Caco-2 (cell line): ENCODE results near the gene ALKAL2. TPM values are rescaled to one million over a fixed set of nuclear protein-coding genes. Genes with fewer than 3 reads are reported as not detected.
A peak's percentile ranks its signal among the peaks of the same experiment; 100 is the strongest.

ENCODE experiments used
- BruUV-seq: library from RNA; stranded (reverse); fragments of 400-500 nt; replicated peaks from 2 replicates; lab custom pipeline; 2021; lab: Mats Ljungman, UMichigan
- CTCF ChIA-PET: fragments of 300-600 bp; sonication (Branson Sonifier 250); formaldehyde crosslinking; loops from one replicate; lab custom pipeline; 2022; ENCODE audit warnings: antibody characterized with exemption; lab: Charles Lee
- POLR2A ChIA-PET: fragments of 300-600 bp; sonication (Branson Sonifier 250); formaldehyde crosslinking; loops from one replicate; lab custom pipeline; 2022; ENCODE audit warnings: antibody characterized with exemption; lab: Charles Lee
- DNase-seq, 2 experiments: peaks; one replicate each; pipeline versions ENCODE4 v3.0.0 to v3.0.0-alpha.2; 2020 to 2022
- H3K27me3 ChIP-seq: replicated peaks from 2 replicates; pipeline ENCODE4 v1.6.0; 2011; ENCODE audit warnings: low read length; ENCODE audit not compliant: control insufficient read depth, insufficient read depth
- H3K36me3 ChIP-seq: 2 replicates; pipeline ENCODE4 v1.5.1; 2011; ENCODE audit warnings: low read length; ENCODE audit not compliant: control insufficient read depth, insufficient read depth
- H3K4me1 ChIP-seq: fragments of 250-450 bp; sonication (Bioruptor Pico); 2 replicates; pipeline ENCODE4 v1.5.1; 2020; ENCODE audit warnings: mild to moderate bottlenecking
- H3K4me3 ChIP-seq: 2 replicates; pipeline ENCODE4 v1.5.1; 2011; ENCODE audit warnings: low read depth, mild to moderate bottlenecking, control low read depth, low read length
- H3K9me3 ChIP-seq: fragments of 250-450 bp; sonication (Bioruptor Pico); 2 replicates; pipeline ENCODE4 v1.5.1; 2020; ENCODE audit warnings: mild to moderate bottlenecking, moderate library complexity
- H3K27ac Mint-ChIP-seq: one replicate; pipeline ENCODE4 v1.8.0; 2022; ENCODE audit warnings: mixed read lengths; ENCODE audit not compliant: unreplicated experiment
- H3K27me3 Mint-ChIP-seq: one replicate; pipeline ENCODE4 v1.8.0; 2022; ENCODE audit warnings: mixed read lengths; ENCODE audit not compliant: insufficient read depth, unreplicated experiment
- H3K36me3 Mint-ChIP-seq: one replicate; pipeline ENCODE4 v1.8.0; 2022; ENCODE audit warnings: mild to moderate bottlenecking, mixed read lengths; ENCODE audit not compliant: insufficient read depth, unreplicated experiment
- H3K4me1 Mint-ChIP-seq: one replicate; pipeline ENCODE4 v1.8.0; 2022; ENCODE audit warnings: low read depth, mixed read lengths; ENCODE audit not compliant: unreplicated experiment
- H3K4me3 Mint-ChIP-seq: one replicate; pipeline ENCODE4 v1.8.0; 2022; ENCODE audit warnings: mild to moderate bottlenecking, moderate library complexity, mixed read lengths; ENCODE audit not compliant: unreplicated experiment
- H3K9me3 Mint-ChIP-seq: one replicate; pipeline ENCODE4 v1.8.0; 2022; ENCODE audit warnings: mixed read lengths; ENCODE audit not compliant: unreplicated experiment
- CTCF ChIP-seq, 2 experiments: fragments of 200-600 bp in 1 of 2; IDR thresholded peaks; 1 replicate in 1 of 2; 2 replicates in 1 of 2; pipeline versions ENCODE4 v1.5.1 to v1.8.0; 2011 to 2022; ENCODE audit warnings: antibody characterized with exemption in 1 of 2, control low read depth in 1 of 2, inconsistent platforms in 1 of 2, low read depth in 1 of 2, low read length in 1 of 2, mild to moderate bottlenecking in 1 of 2, moderate library complexity in 1 of 2; ENCODE audit not compliant: insufficient read depth in 1 of 2, severe bottlenecking in 1 of 2, unreplicated experiment in 1 of 2
- intact Hi-C: fragments of 100-400 bp; cut with micrococcal nuclease; formaldehyde crosslinking; loops from one replicate; pipeline ENCODE4 v1.10.0; 2022; ENCODE audit not compliant: unreplicated experiment
- total RNA-seq: library from RNA; stranded (reverse); gene quantifications from 2 replicates; pipeline ENCODE4 v1.2.3, GENCODE V29; 2022

The ALKAL2 gene
- total RNA-seq, 1 experiment from 2014 or later = not detected

GRCh38 chr2:246489-247144, 41.3 kb downstream of the ALKAL2 start:
- peak in 1 of 2 experiments; percentile 70 for DNase-seq
- Mint-ChIP-seq H3K4me1 (no peaks in the 10 kb centered on the region), H3K27me3 (no peaks in the 10 kb centered on the region), H3K36me3 (peaks cover 32% of the 10 kb centered on the region), H3K27ac (no peak overlapping the region), H3K9me3 (no peaks in the 10 kb centered on the region), H3K4me3 (no peak overlapping the region)
- Histone ChIP-seq H3K27me3 (no peaks in the 10 kb centered on the region), H3K36me3 (peaks cover 6% of the 10 kb centered on the region), H3K4me3 (no peak overlapping the region), H3K4me1 (no peaks in the 10 kb centered on the region), H3K9me3 (no peaks in the 10 kb centered on the region)
- intact Hi-C loops = loop anchor here (1.0 kb wide), 3 partner anchors 17 to 391 kb away; no protein-coding TSS in a partner anchor
- CTCF ChIA-PET = interaction anchor here (0.6 to 1.2 kb wide), 10 partner anchors 11 to 1502 kb away, joined by 3 to 10 read pairs (median 3); no protein-coding TSS in a partner anchor
- POLR2A ChIA-PET = no interaction called here
- no TSS peak for BruUV-seq
- TF ChIP-seq CTCF (IDR thresholded peaks at IDR 0.05; ENCODE audit: insufficient read depth in 1 of 2, low read depth in 1 of 2, low read length in 1 of 2, severe bottlenecking in 1 of 2, unreplicated experiment in 1 of 2) = peak; percentile 61 to 69

DNA sequence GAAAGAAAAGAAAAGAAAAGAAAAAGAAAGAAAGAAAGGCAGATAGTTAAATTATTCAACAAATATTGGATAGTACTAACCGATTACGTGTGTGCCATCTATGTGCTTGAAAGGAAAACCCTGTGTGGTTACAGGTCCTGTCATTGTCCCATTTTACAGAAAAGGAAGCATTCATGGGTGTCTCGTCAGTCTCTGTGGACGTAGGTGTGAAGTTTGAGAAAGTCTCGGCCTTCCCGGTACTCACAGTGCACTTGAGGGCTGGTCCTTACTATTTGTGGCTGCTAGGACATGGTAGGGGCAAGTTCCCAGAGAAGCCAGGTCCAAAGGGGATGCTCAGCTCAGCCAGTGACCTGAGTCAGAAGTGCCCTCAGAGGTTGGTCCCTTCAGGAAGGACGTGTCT, 43.3 kb downstream of the ALKAL2 start:
- H3K36me3 Mint-ChIP-seq = peaks cover 26% of the 10 kb centered on the region
- POLR2A ChIA-PET = no interaction called here
- H3K27me3 Mint-ChIP-seq = no peaks in the 10 kb centered on the region
- no TSS peak for BruUV-seq
- H3K4me1 Mint-ChIP-seq = no peaks in the 10 kb centered on the region
- CTCF ChIA-PET = no interaction called here
- no peak overlapping the region for H3K27ac Mint-ChIP-seq
- no peak overlapping the region for H3K4me3 Mint-ChIP-seq
- intact Hi-C loops = no loop called here
- H3K9me3 Mint-ChIP-seq = no peaks in the 10 kb centered on the region
- Histone ChIP-seq H3K36me3 (peaks cover 4% of the 10 kb centered on the region), H3K9me3 (no peaks in the 10 kb centered on the region), H3K27me3 (no peaks in the 10 kb centered on the region), H3K4me1 (no peaks in the 10 kb centered on the region), H3K4me3 (no peak overlapping the region)
- TF ChIP-seq CTCF (IDR thresholded peaks at IDR 0.05; ENCODE audit: insufficient read depth in 1 of 2, low read depth in 1 of 2, low read length in 1 of 2, severe bottlenecking in 1 of 2, unreplicated experiment in 1 of 2) = no peak
- no peak for DNase-seq

GRCh38 chr2:238869-239268, 49.0 kb downstream of the ALKAL2 start:
- Histone ChIP-seq H3K36me3 (no peaks in the 10 kb centered on the region), H3K4me3 (no peak overlapping the region), H3K9me3 (no peaks in the 10 kb centered on the region), H3K4me1 (no peaks in the 10 kb centered on the region), H3K27me3 (no peaks in the 10 kb centered on the region)
- H3K27ac Mint-ChIP-seq = no peak overlapping the region
- intact Hi-C loops = no loop called here
- no TSS peak for BruUV-seq
- H3K27me3 Mint-ChIP-seq = no peaks in the 10 kb centered on the region
- H3K4me1 Mint-ChIP-seq = no peaks in the 10 kb centered on the region
- no peak overlapping the region for H3K4me3 Mint-ChIP-seq
- DNase-seq = no peak
- CTCF ChIA-PET = no interaction called here
- H3K9me3 Mint-ChIP-seq = no peaks in the 10 kb centered on the region
- POLR2A ChIA-PET = no interaction called here
- no peak for TF ChIP-seq CTCF (IDR thresholded peaks at IDR 0.05; ENCODE audit: insufficient read depth in 1 of 2, low read depth in 1 of 2, low read length in 1 of 2, severe bottlenecking in 1 of 2, unreplicated experiment in 1 of 2)
- peaks cover 26% of the 10 kb centered on the region for H3K36me3 Mint-ChIP-seq
